GM10847 (cell line): ENCODE results near the gene ARHGEF4.

ENCODE experiments used
- POLR2A ChIP-seq: IDR thresholded peaks from 2 replicates; pipeline ENCODE4 v1.6.1; 2011; ENCODE audit not compliant: insufficient read length; ENCODE audit errors: extremely low read depth

ARHGEF4 gene

DNA sequence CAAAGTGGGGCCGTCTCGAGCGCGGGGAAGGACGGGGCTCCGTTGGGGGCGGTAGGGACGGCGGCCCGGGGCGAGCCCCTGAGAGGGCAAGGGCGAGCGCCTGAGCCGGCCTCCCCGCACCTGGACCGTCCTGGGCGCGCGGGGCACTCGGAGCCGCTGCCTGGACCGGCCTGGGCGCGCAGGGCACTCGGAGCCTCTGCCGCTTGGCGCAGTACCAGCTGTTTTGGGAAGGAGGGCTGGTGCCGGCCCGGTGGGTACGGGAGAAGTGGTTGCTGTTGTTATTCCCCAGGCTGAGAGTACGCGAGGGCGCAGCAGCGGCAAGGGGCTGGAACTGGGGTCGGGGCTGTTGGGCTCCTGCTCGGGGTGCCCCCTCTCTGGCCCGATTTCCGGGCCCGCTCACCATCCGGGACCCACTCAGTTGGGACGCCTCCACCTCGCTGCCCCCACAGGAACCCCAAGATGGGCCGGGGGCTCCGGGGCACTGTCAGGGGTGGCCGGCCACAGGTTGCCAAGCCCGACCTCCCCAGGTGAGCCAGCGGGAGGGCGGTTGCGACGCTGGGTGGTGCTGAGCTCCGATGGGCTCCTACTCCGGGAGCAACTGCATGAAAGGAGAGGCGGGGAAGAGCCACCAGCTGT is 579 bp downstream of the ARHGEF4 start:
- no peak for TF ChIP-seq POLR2A

DNA sequence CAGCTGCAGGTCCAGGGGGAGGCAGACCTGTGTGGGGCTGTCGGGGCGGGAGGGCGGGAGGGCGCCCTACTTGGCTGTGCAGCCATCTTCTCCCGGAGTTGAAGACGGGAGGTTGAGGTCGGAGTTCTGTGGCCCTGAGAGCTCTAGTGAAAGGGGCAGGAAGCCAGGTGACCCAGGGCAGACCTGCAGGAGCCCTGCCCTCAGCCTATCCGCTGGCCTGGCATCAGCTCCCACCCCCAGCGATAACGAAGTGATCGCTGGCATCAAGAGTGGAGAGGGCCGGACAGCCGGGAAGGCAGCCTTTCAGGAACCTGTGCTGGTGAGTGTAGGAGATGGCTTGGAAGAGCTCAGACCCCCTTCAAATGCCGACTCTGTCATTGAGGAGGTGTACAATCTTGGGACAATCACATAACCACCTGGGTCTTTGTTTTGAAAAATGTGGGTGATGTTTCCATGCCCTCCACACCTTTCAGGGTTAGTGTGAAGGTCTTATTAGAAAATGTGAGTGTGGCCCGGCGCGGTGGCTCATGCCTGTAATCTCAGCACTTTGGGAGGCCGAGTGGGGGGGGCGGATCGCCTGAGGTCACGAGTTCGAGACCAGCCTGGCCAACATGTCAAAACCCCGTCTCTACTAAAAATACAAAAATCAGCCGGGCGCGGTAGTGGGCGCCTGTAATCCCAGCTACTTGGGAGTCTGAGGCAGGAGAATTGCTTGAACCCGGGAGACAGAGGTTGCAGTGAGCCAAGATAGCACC is 1.3 kb downstream of the ARHGEF4 start:
- TF ChIP-seq POLR2A: no peak

GRCh38 chr2:130839011-130839780 is 2.5 kb downstream of the ARHGEF4 start:
- no peak for TF ChIP-seq POLR2A

DNA sequence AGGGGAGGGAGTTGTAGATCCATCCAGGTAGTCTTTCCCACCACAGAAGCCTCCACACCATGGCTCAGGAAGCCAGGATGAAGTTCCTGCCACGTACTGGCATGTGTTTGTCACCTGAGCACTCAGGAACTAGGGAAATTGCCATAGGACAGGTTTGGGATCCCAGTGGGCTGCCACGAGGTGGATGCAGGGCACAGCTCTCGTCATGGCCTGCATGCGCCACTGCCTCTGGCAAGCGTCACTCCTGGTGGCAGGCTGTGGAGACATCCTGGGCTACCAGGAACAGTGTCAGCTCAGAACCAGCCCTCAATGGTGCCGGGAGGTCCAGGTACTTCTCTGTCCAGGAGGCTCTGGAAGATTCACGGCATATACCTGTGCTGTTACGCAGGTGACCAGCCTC is 3.8 kb downstream of the ARHGEF4 start:
- no peak for TF ChIP-seq POLR2A

- no peak for TF ChIP-seq POLR2A
These were observed 5.1 kb downstream of the ARHGEF4 start for GRCh38 chr2:130841741-130842365.

GRCh38 chr2:130842770-130843169 is 6.1 kb downstream of the ARHGEF4 start:
- no peak for TF ChIP-seq POLR2A

DNA sequence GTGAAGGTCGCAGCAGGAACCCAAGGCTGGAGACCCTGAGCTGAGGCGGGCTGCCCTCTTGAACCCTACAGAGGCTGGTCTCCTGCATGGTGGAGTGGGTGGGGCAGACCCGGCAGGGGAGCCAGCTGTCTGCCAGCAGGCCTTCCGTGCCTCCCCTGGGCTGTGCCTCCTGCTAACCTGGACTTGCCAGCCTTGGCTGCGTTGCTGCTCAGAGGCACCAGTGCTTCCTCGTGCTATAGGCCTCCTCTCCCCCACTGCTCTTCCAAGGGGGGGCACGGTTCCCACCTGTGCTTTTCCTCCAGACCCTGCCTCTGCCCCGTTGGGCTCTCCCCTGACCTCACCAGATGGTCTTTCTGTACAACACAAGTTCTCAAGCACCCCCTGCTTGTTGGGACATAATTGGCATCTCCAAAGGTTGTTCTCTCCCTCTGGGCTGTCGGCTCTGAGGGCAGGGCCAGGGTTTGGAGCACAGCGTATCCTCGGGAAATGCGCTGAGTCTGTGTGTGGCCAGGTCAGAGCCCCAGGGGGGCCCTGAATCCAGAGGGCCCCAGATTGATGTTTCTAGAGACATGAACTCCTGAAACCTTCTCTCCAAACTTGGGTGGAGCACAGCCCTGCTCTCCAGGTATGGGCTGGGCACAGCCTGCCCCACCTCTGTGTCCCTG is 6.7 kb downstream of the ARHGEF4 start:
- no peak for TF ChIP-seq POLR2A

- TF ChIP-seq POLR2A: no peak
These were observed 7.4 kb downstream of the ARHGEF4 start for GRCh38 chr2:130844161-130844560.

DNA sequence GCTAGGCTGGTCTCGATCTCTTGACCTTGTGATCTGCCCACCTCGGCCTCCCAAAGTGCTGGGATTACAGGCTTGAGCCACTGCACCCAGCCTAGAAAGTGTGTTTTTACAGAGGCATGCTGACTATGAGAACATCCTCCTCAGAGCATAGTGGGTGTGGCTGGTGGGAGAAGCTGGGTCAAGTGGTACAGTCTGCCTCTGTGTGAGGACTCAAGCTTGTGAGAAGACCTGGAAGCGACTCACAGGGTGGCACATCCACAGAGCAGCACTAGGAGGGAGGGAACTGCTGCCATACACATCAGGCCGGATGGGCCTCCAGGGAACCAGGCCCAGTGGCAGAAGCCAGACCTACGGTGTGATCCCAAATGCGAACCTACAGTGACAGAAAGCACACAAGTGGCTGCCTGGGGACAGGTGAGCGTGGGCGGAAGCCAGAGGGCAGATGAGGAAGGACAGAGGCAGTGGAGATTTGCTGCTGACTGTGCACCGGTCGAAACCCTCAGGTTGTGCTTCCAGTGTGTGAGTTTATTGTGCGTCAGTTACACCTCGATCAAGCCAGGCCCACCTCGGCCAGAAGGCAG is 8.9 kb downstream of the ARHGEF4 start:
- no peak for TF ChIP-seq POLR2A

DNA sequence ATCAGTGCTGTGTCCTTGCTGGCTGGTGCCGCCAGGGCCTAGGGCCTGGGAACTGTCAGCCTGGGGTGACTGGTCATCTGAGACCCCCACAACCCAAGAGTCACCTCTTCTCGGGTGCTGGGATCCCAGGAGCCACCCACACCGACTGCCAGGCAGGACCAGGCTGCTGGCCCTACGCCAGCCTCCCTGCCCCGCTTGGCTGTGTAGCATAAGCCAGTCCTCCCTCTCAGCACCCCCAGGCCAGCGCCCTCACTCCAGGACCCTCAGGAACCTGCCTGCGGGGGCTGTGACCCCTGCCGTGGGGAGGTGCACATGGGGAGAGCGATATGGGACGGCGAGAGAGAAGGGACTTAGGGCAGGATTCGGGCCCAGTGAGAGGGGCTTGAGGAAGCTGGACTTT is 9.5 kb downstream of the ARHGEF4 start:
- TF ChIP-seq POLR2A: no peak

DNA sequence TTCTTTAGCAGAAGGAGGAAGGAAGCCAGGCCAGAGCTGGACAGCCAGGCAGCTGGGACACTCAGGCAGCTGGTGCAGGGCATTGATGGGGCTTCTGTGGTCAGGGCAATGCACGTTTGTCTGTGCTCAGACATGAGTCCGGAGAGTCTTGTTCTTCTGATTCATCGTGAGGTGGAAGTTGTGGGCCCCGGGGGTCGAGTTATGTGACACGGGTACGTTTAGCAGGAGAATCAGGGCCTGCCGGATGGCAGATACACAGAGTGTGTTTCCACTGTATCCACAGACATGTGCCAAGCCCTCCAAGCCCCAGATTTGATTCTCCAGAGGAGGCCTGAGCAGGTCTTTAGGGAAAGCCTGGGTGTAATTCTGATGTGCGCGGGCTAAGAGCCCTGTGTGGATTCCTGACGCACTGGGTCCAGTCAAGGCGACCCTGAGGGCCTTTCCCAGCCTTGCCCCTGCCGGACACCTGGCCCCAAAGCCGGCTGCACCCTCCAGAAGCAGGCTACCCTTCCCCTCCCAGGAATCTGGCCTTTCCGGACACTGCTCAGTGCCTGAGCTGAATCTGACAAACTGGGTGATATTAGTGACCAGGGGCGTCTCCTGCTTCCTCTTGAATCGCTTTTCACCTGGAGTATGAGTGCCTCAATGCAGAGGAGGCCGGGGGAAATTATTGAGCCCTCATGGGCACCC is 10.1 kb downstream of the ARHGEF4 start:
- TF ChIP-seq POLR2A: no peak

DNA sequence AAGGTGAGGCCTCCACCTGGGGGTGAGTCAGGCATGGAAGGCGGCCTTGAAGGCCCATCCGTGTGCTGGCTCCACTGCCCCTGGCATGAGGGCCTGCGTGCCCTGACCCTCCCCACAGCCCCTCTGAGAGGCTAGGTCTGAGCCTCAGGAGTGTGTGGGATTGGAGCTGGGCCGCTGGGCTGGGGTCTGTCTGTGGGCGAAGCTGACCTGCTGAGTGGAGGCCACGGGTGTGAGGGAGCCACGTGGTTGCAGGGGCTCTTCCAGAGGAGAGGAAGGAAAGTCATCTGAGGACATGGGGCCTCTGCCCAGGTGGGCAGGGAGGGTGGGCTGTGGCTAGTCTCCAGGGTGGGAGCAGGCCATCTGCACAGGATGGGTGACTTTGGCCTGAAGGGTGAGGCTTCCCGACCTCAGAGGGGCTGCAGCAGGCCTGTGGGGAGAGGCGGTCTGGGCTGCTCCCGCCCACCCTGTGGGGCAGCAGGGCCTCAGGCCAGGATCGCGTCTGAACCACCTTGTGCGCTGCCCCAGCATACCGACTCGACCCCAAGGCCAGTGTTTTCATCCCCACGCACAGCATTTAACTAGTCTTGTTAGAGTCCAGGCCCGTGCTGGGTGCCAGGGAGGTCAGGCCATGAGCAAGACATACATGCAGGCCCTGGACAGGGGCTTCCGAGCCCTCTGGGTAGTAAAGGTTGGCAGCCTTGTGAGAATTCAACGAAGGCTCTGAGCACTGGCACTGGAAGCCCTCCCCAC is 11.2 kb downstream of the ARHGEF4 start:
- TF ChIP-seq POLR2A: no peak

GRCh38 chr2:130848526-130849210 is 12.0 kb downstream of the ARHGEF4 start:
- TF ChIP-seq POLR2A: no peak
